ENCODE measurements around the gene MACROH2A2.

DNA sequence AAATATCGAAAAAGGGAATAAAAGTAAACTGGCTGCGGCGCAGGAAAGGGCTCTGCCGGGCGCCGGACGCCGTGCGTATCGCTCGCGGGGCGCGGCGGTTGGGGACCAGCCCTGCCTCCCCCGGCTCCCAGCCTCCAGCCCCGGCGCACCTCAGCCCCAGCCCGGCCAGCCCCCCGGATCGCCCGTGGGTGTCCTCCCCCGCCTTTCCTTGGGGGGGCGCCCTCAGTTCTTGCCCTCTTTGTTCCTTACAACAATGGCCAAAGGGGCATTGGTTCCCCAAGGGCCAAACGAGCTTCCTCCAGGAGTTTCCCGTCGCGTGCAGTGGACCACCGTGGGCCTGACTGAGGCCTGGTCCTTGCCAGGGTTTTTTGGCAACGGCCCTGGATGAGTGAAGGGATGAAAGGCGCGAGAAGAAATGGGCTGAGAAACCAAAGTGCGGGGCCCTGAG lies 1.2 kb downstream of the MACROH2A2 start:
- TF ChIP-seq, protein P1, sequence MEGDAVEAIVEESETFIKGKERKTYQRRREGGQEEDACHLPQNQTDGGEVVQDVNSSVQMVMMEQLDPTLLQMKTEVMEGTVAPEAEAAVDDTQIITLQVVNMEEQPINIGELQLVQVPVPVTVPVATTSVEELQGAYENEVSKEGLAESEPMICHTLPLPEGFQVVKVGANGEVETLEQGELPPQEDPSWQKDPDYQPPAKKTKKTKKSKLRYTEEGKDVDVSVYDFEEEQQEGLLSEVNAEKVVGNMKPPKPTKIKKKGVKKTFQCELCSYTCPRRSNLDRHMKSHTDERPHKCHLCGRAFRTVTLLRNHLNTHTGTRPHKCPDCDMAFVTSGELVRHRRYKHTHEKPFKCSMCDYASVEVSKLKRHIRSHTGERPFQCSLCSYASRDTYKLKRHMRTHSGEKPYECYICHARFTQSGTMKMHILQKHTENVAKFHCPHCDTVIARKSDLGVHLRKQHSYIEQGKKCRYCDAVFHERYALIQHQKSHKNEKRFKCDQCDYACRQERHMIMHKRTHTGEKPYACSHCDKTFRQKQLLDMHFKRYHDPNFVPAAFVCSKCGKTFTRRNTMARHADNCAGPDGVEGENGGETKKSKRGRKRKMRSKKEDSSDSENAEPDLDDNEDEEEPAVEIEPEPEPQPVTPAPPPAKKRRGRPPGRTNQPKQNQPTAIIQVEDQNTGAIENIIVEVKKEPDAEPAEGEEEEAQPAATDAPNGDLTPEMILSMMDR (IDR thresholded peaks at IDR 0.05; ENCODE audit: low read depth, low read length), result no peak
- TF ChIP-seq EZH2phosphoT487 (IDR thresholded peaks at IDR 0.05; ENCODE audit: low read depth), result no peak

All from OCI-LY3 (cell line).